HG02884 (cell line): ENCODE results near the gene GLIS2.

Experiments used
- ATAC-seq: cut with Tn5 transposase; IDR thresholded peaks from one replicate; pipeline ENCODE4 v1.9.1; 2021; ENCODE audit warnings: mild to moderate bottlenecking, moderate library complexity; ENCODE audit not compliant: unreplicated experiment

GLIS2 gene

GRCh38 chr16:4319454-4320421, 3.9 kb downstream of the GLIS2 start:
- no peak for ATAC-seq

- ATAC-seq = no peak
These were observed 4.8 kb downstream of the GLIS2 start for GRCh38 chr16:4320571-4321137.

GRCh38 chr16:4321286-4322120, 5.6 kb downstream of the GLIS2 start:
- ATAC-seq = no peak

GRCh38 chr16:4322121-4323052, 6.5 kb downstream of the GLIS2 start:
- ATAC-seq = no peak

- no peak for ATAC-seq
These were observed 7.4 kb downstream of the GLIS2 start for GRCh38 chr16:4323071-4323844.

- no peak for ATAC-seq
These were observed 8.1 kb downstream of the GLIS2 start for GRCh38 chr16:4323845-4324488.

DNA sequence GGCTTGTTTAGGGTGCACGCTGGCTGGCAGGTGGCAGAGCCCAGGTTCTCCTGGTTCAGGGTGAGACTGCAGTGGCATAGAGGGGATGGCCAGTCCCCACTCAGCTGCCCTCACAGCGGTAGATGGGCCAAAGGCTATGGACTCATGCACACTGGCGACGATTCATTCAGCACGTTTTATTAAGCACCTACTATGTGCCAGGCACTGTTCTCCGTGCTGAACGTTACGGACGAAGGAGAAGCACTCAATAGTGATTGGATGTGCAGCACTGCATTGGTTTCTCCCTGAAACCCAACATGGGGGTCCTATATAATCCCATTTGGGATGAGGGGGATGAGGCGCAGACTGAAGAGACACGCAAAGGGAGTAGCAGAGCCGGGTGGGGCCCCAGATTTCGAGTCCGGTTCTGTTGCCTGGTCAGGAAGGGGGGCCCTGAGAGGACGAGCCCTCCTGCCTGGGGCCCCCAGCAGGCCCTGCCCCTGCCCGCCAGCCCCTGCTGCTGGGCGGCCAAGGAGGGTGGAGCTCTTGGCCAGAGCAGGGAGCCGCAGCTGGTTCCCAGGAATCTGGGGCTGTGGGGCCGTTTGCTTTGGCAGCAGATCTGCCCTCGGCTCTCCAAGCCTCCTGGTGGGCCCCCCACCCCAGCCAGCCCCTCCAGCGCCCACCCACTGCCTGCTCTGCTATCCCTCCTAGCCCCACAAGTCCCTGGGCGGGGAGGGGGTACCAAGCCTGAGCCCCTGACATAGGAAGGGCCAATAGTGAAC, 8.8 kb downstream of the GLIS2 start:
- ATAC-seq = no peak

- no peak for ATAC-seq
These were observed 9.4 kb downstream of the GLIS2 start for GRCh38 chr16:4325253-4325758.

- ATAC-seq = no peak
These were observed 11.6 kb downstream of the GLIS2 start for GRCh38 chr16:4327386-4328045.

- no peak for ATAC-seq
These were observed 12.3 kb downstream of the GLIS2 start for GRCh38 chr16:4328046-4328781.

GRCh38 chr16:4328782-4329775, 13.2 kb downstream of the GLIS2 start:
- ATAC-seq = no peak

DNA sequence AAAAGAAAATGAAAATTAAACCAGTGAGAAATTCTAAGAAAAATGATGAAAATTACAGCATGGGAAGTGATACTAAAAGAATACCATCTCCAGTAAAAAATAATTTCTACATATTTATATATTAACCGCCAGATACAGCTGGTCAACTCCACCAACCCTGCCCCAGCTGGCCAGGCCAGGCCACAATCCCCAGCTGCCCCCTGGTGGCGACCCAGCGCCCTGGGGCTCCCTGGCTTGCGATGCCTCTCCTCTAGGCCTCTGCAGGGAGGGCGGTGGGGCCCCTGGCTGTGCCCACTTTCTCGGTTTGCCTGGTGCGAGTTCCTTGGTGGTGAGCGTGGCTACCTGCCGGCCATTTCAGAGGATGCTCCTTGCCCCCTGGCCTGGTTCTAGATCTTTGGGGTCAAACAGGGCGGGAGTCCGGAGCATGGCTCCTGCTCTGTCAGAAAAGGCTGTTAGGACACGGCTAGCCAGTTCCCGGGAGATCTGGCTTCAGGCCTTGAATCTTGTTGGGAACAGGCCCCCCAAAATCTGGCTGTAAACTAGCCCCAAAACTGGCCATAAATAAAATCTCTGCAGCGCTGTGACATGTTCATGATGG, 14.5 kb downstream of the GLIS2 start:
- no peak for ATAC-seq

DNA sequence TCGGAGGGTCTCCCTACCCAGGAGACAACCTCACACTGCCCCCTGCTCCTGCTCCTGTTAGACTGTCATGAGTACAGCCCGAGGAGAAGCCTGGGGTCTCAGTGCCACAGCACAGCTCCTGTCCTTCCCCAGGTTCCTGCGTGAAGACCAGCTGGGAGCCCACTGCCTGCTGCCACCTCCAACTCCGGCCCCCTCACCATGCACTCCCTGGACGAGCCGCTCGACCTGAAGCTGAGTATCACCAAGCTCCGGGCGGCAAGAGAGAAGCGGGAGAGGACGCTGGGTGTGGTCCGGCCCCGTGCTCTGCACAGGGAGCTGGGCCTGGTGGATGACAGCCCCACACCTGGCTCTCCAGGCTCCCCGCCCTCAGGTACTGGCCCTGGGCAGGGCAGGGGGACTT, 16.2 kb downstream of the GLIS2 start:
- no peak for ATAC-seq

DNA sequence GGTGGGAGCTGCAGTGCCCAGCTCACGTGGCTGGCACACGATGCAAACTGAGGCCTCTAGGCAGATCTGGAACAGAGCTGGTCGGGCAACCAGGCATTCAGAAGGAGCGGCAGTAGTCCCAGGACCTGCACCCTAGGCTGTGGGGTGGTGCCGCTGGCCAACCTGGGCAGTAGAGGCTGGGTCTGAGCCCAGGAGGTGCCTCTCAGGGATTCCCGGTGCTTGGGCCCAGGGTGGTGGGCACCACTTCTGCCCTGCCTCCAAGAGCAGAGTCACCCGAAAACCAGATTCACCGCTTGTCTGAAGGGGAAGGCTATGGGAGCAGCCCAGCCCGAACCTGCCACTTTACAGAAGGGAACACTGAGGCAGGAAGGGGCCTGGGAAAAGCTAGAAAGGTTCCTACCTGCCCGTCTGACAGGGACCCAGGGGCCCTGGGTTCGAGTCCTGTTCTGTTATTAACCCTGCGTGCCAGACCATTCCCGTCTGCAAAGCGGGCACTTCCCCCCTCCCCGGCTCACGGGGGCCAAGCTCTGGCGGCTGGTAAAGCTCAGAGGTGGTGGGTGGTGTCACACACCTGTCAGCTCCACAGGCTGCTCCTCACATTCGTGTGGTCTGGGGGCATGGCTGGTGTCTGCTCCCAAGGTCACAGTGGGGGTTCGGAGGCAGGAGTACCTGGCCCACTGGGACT, 16.9 kb downstream of the GLIS2 start:
- no peak for ATAC-seq

DNA sequence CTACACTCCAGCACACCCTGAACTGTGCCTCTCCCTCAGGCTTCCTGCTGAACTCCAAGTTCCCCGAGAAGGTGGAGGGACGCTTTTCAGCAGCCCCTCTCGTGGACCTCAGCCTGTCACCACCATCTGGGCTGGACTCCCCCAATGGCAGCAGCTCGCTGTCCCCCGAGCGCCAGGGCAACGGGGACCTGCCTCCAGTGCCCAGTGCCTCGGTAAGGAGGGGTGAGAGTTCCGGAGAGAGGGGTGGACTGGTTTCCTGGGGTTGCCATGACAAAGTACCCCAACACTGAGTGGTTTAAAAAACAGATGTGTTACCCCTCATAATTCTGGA, 17.4 kb downstream of the GLIS2 start:
- no peak for ATAC-seq
